Heart left ventricle (tissue), 16 donors: Measurements from ENCODE around the gene ARNT2. TPM values are rescaled to one million over a fixed set of nuclear protein-coding genes. Genes with fewer than 3 reads are reported as not detected.

Source experiments
- ATAC-seq, 4 donors: fragments of 200-7000 bp; cut with Tn5 transposase; one replicate each; pipeline ENCODE4 v1.9.1; 2020 to 2022; ENCODE audit warnings: moderate library complexity in 4 of 4, mild to moderate bottlenecking in 3 of 4, moderate number of reproducible peaks in 1 of 4
- DNase-seq, 5 donors: peaks; one replicate each; pipeline ENCODE4 v3.0.0-alpha.2; 2020
- H3K27ac ChIP-seq, 12 donors: fragments of 200-600 bp; sonication (generic) in 4 of 12; one replicate each; pipeline versions ENCODE4 v1.5.0 to v1.8.0; 2016 to 2022; ENCODE audit warnings: mild to moderate bottlenecking in 2 of 12
- H3K27me3 ChIP-seq, 9 donors: fragments of 200-600 bp; sonication (generic) in 2 of 9; one replicate each; pipeline versions ENCODE4 v1.5.1 to v1.8.0; 2016 to 2022; ENCODE audit warnings: mild to moderate bottlenecking in 3 of 9
- H3K36me3 ChIP-seq, 9 donors: fragments of 200-600 bp; sonication (generic) in 2 of 9; one replicate each; pipeline versions ENCODE4 v1.5.0 to v1.8.0; 2018 to 2022; ENCODE audit warnings: mild to moderate bottlenecking in 2 of 9
- H3K4me1 ChIP-seq, 12 donors: fragments of 200-600 bp; sonication (generic) in 4 of 12; one replicate each; pipeline versions ENCODE4 v1.5.0 to v1.8.0; 2016 to 2022; ENCODE audit warnings: mild to moderate bottlenecking in 3 of 12
- H3K4me3 ChIP-seq, 12 donors: fragments of 200-600 bp; sonication (generic) in 4 of 12; one replicate each; pipeline versions ENCODE4 v1.5.0 to v1.8.0; 2017 to 2022; ENCODE audit warnings: mild to moderate bottlenecking in 9 of 12, moderate library complexity in 4 of 12
- H3K9me3 ChIP-seq, 12 donors: fragments of 200-600 bp; sonication (generic) in 4 of 12; one replicate each; pipeline versions ENCODE4 v1.5.0 to v1.8.0; 2016 to 2022; ENCODE audit warnings: mild to moderate bottlenecking in 1 of 12
- POLR2A ChIP-seq, 2 donors: fragments of 450-650 bp; IDR thresholded peaks; one replicate each; pipeline ENCODE4 v1.6.1; 2017; ENCODE audit warnings: antibody characterized with exemption in 2 of 2, mild to moderate bottlenecking in 2 of 2, moderate library complexity in 2 of 2
- WGBS, 4 donors: extraction: QIAGEN DNeasy Blood & Tissue Kit in 2 of 4; methylation state at CpG; one replicate each; pipeline versions ENCODE4 v1.1.5 to v1.1.7; 2013 to 2018; 5-methylcytosine and 5-hydroxymethylcytosine counted together
- intact Hi-C, 10 donors: fragments of 100-400 bp; cut with DNase I; formaldehyde crosslinking; loops; one replicate each; pipeline versions ENCODE4 v1.11.1 to v1.14.2; 2022
- polyA plus RNA-seq, 2 donors: library from polyadenylated mRNA; stranded (reverse); fragments of 200-250 nt; gene quantifications; one replicate each; pipeline ENCODE4 v1.2.3, GENCODE V29; 2013
- total RNA-seq, 9 donors: library from RNA; depleted of rRNA in 2 of 9; stranded (reverse); fragments of >200 nt in 2 of 9; fragmentation: NEBNext Ultra II Directional in 3 of 9; extraction: Animal tissue kit (Norgen Biotek cat#: 25700) in 3 of 9; gene quantifications; one replicate each; pipeline versions ENCODE4 v1.1.0 to v1.2.4, GENCODE V29; 2016 to 2023
- TF ChIP-seq, protein P1 (sequence below), 12 donors: fragments of 200-600 bp; sonication (generic) in 4 of 12; IDR thresholded peaks; one replicate each; pipeline versions ENCODE4 v1.5.0 to v1.8.0; 2018 to 2022; ENCODE audit warnings: antibody characterized with exemption in 12 of 12, mild to moderate bottlenecking in 5 of 12
- donor health status: ischemic (EF 13 %, LVEDD 7.1; RV severe dilation, severe dysfunction).
- donor health status: healthy with polysubstance abuse.
- donor health status: DM: no; HTN: yes; CAD: no.
- donor health status: DM: no; HTN: no; CAD: no.
- donor health status: ischemic (EF 25% LVEDD 6.9; RV normal size, moderate dysfunction).
- donor health status: ischemic (EF 25% LVEDD 5.7; RV mildly dilated, moderate dysfunction).
- donor health status: healthy.
- donor health status: DM: yes; HTN: yes; CAD: no.
- donor health status: ischemic (EF 35%, LVEDD 5.7; RV mildly dilated, moderate dysfunction).
- donor health status: nonischemic (EF 11% LVEDD 7.7; RV severe dilation, severe dysfunction).
- donor health status: DM: yes; HTN: yes; CAD: no.
- donor health status: PGD.
- donor health status: ischemic (EF 29% LVEDD 5.4; RV normal size, mild dysfunction).
- donor health status: nonischemic (EF 23%, LVEDD 6.1; RV moderate dilation, normal function).

Gene ARNT2
- total and polyA plus RNA-seq, 11 donors: 1.2 to 10.0 (median 3.9) TPM

DNA sequence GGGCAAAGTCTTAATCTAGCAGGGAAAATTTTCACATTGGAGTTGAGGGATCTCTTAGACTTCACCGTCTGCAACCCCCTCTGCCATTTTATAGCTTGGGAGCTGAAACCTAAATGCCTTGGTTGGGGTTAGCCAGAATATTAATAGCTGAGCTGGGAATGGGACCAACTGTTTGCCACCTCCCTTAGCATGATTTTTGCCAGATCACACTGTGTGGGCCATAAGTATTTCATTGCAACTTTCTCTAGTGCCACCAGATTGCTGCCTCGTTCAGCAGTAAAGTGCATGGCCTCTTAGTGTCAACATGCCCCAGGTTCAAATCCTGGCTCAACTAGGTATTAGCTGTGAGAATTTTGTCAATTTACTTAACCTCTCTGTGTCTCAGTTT, 235.0 kb downstream of the ARNT2 start:
- WGBS, 4 donors: 53 to 69% (median 57%) methylated on average over 2 of the region's 2 CpGs
- Histone ChIP-seq H3K4me1 (peaks cover 0 to 16% (median 0%) of the 10 kb centered on the region in 12 donors), H3K27me3 (no peaks in the 10 kb centered on the region), H3K4me3 (no peak overlapping the region), H3K9me3 (peaks cover 0 to 9% (median 0%) of the 10 kb centered on the region in 12 donors), H3K36me3 (no peaks in the 10 kb centered on the region), H3K27ac (no peak overlapping the region)
- ATAC-seq: peak; percentile 39 to 75 (median 56)
- TF ChIP-seq, protein P1, sequence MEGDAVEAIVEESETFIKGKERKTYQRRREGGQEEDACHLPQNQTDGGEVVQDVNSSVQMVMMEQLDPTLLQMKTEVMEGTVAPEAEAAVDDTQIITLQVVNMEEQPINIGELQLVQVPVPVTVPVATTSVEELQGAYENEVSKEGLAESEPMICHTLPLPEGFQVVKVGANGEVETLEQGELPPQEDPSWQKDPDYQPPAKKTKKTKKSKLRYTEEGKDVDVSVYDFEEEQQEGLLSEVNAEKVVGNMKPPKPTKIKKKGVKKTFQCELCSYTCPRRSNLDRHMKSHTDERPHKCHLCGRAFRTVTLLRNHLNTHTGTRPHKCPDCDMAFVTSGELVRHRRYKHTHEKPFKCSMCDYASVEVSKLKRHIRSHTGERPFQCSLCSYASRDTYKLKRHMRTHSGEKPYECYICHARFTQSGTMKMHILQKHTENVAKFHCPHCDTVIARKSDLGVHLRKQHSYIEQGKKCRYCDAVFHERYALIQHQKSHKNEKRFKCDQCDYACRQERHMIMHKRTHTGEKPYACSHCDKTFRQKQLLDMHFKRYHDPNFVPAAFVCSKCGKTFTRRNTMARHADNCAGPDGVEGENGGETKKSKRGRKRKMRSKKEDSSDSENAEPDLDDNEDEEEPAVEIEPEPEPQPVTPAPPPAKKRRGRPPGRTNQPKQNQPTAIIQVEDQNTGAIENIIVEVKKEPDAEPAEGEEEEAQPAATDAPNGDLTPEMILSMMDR (IDR thresholded peaks at IDR 0.05): no peak
- no peak for TF ChIP-seq POLR2A (IDR thresholded peaks at IDR 0.05)
- DNase-seq: no peak
- intact Hi-C loops: no loop called here

DNA sequence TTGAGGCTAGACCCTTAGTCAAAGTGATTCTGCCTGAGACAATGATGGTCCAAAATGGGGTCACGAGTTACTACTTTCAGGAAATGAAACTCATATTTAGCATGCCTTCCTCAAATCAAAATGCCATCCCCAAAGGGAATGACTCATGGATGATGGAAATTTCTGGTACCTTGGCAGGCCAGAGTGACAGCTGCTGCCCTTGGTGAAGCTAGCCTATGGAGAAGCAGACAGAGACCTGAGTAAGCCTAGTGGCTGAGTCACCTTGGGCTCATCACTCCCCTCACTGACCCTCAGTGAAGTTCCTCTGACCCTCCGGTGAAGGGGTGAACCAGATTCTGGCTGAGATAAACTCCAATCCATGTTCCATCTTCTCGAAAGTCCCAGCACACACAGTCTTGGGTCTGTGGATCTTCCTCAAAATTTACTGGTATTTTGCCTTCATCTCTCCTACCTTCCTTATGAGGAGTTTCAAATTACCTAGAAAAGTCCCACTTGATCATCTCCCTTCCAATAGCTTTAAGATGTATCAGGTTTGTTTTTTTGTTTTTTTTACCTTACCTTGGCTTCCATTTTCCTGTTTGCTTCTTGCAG, 236.4 kb downstream of the ARNT2 start:
- Histone ChIP-seq H3K27me3 (no peaks in the 10 kb centered on the region), H3K36me3 (no peaks in the 10 kb centered on the region), H3K27ac (no peak overlapping the region), H3K4me1 (peaks cover 0 to 14% (median 0%) of the 10 kb centered on the region in 12 donors), H3K4me3 (no peak overlapping the region), H3K9me3 (peaks cover 0 to 9% (median 0%) of the 10 kb centered on the region in 12 donors)
- TF ChIP-seq, protein P1 (IDR thresholded peaks at IDR 0.05): no peak
- no peak for TF ChIP-seq POLR2A (IDR thresholded peaks at IDR 0.05)
- intact Hi-C loops: no loop called here
- 79 to 91% (median 86%) methylated on average over 3 of the region's 3 CpGs for WGBS, 4 donors
- no peak for DNase-seq
- ATAC-seq: no peak

DNA sequence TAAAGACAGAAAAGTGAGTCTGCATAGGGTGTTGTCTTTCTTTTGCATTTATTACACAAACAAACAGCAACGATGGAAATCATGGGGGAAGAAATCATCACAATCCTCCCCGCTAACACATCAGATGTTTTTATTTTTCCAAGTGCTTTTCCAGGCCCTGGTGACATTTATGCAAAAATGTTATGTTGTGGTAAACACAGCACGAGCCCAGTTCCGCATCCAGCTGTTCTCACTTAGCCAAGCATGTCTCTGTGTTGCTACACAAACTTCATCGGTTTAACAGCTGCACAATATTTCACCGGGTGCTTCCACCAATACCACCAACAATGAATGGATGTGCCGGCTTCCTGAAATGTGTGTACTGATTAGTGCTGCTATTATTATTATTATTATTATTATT, 237.2 kb downstream of the ARNT2 start:
- Histone ChIP-seq H3K27me3 (no peaks in the 10 kb centered on the region), H3K4me3 (no peak overlapping the region), H3K36me3 (no peaks in the 10 kb centered on the region), H3K27ac (no peak overlapping the region), H3K9me3 (peaks cover 0 to 9% (median 0%) of the 10 kb centered on the region in 12 donors), H3K4me1 (peaks cover 0 to 7% (median 0%) of the 10 kb centered on the region in 12 donors)
- 88 to 95% (median 90%) methylated on average over 7 of the region's 7 CpGs for WGBS, 4 donors
- intact Hi-C loops: no loop called here
- no peak for TF ChIP-seq POLR2A (IDR thresholded peaks at IDR 0.05)
- TF ChIP-seq, protein P1 (IDR thresholded peaks at IDR 0.05): no peak
- DNase-seq: no peak
- no peak for ATAC-seq

DNA sequence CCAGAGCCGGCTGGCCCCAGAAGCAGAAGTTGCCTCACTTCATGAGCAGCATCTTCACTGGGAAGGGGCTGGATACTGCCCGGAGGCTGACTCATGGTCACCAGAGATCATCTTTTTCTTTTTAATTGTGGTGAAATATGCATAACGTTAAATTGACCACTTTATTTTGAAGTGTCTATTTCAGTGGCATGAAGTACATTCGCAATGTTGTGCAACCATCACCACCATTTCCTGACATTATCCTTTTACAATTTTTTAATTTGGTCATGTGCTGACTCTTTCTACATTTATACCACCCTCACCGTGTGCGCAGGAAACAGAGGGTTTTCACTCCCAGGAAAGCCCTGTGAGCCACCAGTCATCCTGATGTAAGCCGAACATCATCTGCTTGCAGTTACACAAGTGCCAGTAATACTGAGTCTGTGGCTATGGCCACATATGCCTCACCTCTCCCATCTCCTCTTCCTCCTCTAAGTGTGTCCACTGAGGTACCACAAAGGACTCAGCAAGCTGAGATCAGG, 239.3 kb downstream of the ARNT2 start:
- Histone ChIP-seq H3K36me3 (no peaks in the 10 kb centered on the region), H3K27ac (no peak overlapping the region), H3K9me3 (peaks cover 0 to 9% (median 0%) of the 10 kb centered on the region in 12 donors), H3K4me3 (no peak overlapping the region), H3K27me3 (no peaks in the 10 kb centered on the region), H3K4me1 (peaks cover 0 to 4% (median 0%) of the 10 kb centered on the region in 12 donors)
- TF ChIP-seq, protein P1 (IDR thresholded peaks at IDR 0.05): no peak
- no peak for TF ChIP-seq POLR2A (IDR thresholded peaks at IDR 0.05)
- DNase-seq (no peak), ATAC-seq (no peak)
- intact Hi-C loops: no loop called here
- 70 to 81% (median 75%) methylated on average over 7 of the region's 7 CpGs for WGBS, 4 donors
